Measurements from ENCODE around the gene LTBP2.

DNA sequence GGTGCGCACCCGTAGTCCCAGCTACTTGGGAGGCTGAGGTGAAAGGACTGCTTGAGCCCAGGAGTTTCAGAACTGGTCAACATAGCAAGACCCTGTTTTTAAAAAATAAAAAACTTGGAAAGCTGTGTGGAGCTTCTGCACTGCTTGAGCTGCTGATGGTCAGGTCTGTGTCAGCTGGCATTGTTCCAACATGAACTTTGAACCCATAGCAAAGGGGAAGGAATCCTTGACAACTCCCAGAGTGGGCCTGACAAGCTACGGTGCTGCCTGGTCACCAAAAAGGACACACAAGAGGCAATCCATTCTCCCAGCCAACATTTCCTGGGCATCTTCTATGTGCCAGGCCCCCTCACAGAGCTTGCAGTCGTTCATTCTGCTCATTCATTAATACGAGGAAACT is 16.4 kb upstream of the LTBP2 start:
- TF ChIP-seq, protein P1, sequence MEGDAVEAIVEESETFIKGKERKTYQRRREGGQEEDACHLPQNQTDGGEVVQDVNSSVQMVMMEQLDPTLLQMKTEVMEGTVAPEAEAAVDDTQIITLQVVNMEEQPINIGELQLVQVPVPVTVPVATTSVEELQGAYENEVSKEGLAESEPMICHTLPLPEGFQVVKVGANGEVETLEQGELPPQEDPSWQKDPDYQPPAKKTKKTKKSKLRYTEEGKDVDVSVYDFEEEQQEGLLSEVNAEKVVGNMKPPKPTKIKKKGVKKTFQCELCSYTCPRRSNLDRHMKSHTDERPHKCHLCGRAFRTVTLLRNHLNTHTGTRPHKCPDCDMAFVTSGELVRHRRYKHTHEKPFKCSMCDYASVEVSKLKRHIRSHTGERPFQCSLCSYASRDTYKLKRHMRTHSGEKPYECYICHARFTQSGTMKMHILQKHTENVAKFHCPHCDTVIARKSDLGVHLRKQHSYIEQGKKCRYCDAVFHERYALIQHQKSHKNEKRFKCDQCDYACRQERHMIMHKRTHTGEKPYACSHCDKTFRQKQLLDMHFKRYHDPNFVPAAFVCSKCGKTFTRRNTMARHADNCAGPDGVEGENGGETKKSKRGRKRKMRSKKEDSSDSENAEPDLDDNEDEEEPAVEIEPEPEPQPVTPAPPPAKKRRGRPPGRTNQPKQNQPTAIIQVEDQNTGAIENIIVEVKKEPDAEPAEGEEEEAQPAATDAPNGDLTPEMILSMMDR (IDR thresholded peaks at IDR 0.05) = no peak
- no peak for TF ChIP-seq POLR2A (IDR thresholded peaks at IDR 0.05)

All from testis (tissue), 2 donors.